GM18951 (cell line): ENCODE data around the gene SLC39A9.

Experiments used
- POLR2A ChIP-seq: IDR thresholded peaks from 4 replicates; pipeline ENCODE4 v1.6.1; 2011; ENCODE audit warnings: mild to moderate bottlenecking; ENCODE audit not compliant: insufficient read length, insufficient read depth; ENCODE audit errors: extremely low read depth
- in situ Hi-C: fragments of 300-500 bp; cut with MboI; formaldehyde crosslinking; loops from one replicate; pipeline ENCODE4 v1.12.0; 2022; ENCODE audit warnings: low sequenced_read_pairs, mixed read lengths, inconsistent platforms; ENCODE audit not compliant: unreplicated experiment

The SLC39A9 gene, protein sequence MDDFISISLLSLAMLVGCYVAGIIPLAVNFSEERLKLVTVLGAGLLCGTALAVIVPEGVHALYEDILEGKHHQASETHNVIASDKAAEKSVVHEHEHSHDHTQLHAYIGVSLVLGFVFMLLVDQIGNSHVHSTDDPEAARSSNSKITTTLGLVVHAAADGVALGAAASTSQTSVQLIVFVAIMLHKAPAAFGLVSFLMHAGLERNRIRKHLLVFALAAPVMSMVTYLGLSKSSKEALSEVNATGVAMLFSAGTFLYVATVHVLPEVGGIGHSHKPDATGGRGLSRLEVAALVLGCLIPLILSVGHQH

GRCh38 chr14:69398053-69398817 is at the start of gene SLC39A9, which contains the start of gene ERH:
TSS of gene SLC39A9 (plus strand) at chr14:69398692. CDS start at chr14:69399370, 678 bp downstream.
TSS of gene ERH (minus strand) at chr14:69398299. CDS start at chr14:69398233, 66 bp downstream.
- in situ Hi-C loops, result no loop called here
- peak; percentile 79 for TF ChIP-seq POLR2A

DNA sequence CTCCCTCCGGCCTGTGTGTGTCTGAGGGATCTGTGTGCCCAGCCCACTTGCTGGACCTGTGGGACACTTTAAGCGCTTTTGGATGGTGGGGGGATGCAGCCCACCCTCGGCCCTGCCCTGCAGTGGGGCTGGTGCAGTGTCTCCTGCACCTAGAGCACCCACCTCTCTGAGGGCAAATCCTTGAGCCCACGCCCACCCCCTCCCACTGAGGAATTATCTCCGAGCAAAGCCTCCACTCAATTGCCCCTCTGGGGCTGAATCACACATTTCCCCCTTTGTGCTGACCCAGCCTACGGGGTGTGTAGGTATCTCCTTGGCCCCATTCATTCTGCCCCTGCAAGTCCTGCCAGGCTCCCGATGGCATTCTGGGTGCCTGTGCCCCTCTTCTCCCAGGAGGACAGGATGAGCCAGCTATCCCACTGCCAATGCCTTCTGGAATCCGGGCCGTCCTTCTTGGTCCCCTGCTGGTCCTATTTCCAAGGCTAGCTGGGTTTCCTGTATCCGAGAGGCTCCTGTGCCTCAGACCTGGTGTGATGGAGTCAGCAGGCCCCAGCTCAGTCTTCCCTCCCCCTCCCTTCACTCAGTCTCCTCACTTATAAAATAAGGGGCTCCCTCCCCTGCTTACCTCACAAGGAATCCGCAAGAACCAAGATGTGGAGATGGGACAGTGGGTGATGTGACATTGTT is 49.3 kb upstream of the SLC39A9 start:
- TF ChIP-seq POLR2A, result no peak
- in situ Hi-C loops, result no loop called here

DNA sequence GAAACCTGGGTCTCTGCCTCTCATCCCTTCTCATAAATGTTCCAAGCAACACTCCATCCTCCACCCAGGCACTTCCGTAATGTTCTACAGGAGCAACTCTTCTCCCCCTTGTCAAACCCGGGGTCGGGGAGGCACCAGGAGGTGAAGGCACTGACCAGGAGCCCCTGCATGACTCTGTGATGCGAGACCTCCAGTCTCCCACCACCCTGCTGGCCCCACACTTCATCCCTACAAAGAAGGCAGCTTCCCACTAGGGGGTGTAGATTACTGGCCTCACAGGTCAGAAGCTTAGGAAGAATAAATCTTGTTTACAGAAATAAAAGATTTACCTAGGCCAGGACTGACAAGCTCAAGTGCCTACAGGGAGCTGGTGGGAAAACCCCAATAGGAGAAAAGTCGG is 47.6 kb upstream of the SLC39A9 start:
- in situ Hi-C loops, result no loop called here
- no peak for TF ChIP-seq POLR2A

- in situ Hi-C loops, result no loop called here
- no peak for TF ChIP-seq POLR2A
Measured at GRCh38 chr14:69351385-69351784, 47.1 kb upstream of the SLC39A9 start.

- TF ChIP-seq POLR2A, result no peak
- in situ Hi-C loops, result no loop called here
Measured at GRCh38 chr14:69351911-69352310, 46.6 kb upstream of the SLC39A9 start.

- in situ Hi-C loops, result no loop called here
Measured at GRCh38 chr14:69353168-69353567, 45.3 kb upstream of the SLC39A9 start.

GRCh38 chr14:69354383-69355153 is 43.9 kb upstream of the SLC39A9 start:
- TF ChIP-seq POLR2A, result no peak
- in situ Hi-C loops, result no loop called here

More at GRCh38 chr14:69353168-69353567, 45.3 kb upstream of the SLC39A9 start:
- no peak for TF ChIP-seq POLR2A

DNA sequence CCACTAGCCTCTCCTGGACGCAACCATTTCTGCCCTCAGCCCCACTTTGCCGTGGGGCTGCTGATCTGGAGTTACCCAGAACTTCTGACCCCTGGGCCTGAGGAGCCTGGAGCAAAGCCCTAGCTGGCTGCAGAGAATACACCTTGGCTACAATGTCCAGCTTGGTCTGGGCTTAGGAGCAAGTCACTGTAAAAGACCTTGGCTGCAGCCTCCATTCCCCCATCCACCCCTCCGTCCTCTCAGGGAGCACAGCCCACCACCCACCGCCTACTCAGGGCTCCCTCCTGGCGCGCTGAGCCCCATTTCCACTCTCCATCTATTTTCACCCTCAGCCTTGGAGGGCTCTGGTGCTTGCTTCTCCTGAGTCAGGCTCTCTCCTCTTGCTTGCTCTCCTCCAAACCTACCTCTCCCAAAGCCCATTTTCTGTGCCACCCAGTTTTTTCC is 43.3 kb upstream of the SLC39A9 start:
- no peak for TF ChIP-seq POLR2A
- in situ Hi-C loops, result no loop called here

DNA sequence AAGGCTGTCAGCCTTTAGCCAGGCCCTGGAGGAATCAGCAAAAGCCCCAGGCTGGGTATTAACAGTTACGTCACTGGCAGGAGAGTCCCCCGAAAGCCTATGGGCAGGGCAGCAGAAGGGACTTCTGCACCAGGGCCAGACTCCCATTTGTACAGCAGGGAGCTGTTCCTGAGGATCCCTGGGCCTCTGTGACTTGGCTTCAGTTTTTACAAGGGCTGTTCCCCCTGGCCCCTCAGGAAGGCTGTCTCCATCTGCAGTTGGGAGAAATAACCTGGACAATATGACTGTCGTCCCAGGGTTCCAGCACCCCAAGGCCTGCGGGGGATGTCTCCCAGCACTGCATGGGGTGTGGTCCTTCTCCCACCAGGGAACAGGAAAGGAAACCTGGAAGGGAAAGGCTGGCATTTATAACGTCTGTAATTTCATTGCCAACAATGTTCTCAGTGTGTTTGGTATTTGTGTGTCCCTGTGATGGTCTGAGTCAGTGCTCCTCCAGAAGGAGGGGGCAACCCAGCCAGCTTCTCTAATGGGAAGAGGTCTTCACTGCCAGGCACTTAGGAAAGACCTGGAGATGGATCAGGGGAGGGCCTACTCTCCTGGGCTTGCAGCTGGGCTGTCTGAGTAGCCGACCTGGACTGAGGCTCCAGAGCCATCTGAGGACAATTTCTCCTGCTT is 42.7 kb upstream of the SLC39A9 start:
- in situ Hi-C loops, result no loop called here
- TF ChIP-seq POLR2A, result no peak

GRCh38 chr14:69356903-69357543 is 41.5 kb upstream of the SLC39A9 start:
- in situ Hi-C loops, result no loop called here
- no peak for TF ChIP-seq POLR2A

- in situ Hi-C loops, result no loop called here
- TF ChIP-seq POLR2A, result no peak
Measured at GRCh38 chr14:69357544-69358200, 40.8 kb upstream of the SLC39A9 start.
